Measurements from ENCODE around the gene GPC6.

The GPC6 gene

GRCh38 chr13:94192431-94192975 is 965.9 kb downstream of the GPC6 start:
- no peak for DNase-seq (ENCODE audit: low read depth, low spot score)
- CTCF ChIA-PET: interaction anchor here (1.0 to 2.2 kb wide), 11 partner anchors 8 to 1282 kb away, joined by 3 to 11 read pairs (median 4); no protein-coding TSS in a partner anchor

GRCh38 chr13:94195715-94196114 is 969.1 kb downstream of the GPC6 start:
- CTCF ChIA-PET: interaction anchor here (0.8 kb wide), 1 partner anchor 166 kb away, joined by 4 read pairs; no protein-coding TSS in a partner anchor

More at GRCh38 chr13:94192431-94192975, 965.9 kb downstream of the GPC6 start:
- POLR2A ChIA-PET: no interaction called here
- no peak overlapping the region for H3K4me3 ChIP-seq (ENCODE audit: low read depth, low read length)
- peak; percentile 57 for TF ChIP-seq CTCF (IDR thresholded peaks at IDR 0.05; ENCODE audit: insufficient read depth, low read length, missing control alignments)

GRCh38 chr13:94196413-94196812 is 969.8 kb downstream of the GPC6 start:
- no peak for DNase-seq (ENCODE audit: low read depth, low spot score)
- no peak for TF ChIP-seq CTCF (IDR thresholded peaks at IDR 0.05; ENCODE audit: insufficient read depth, low read length, missing control alignments)
- no peak overlapping the region for H3K4me3 ChIP-seq (ENCODE audit: low read depth, low read length)
- CTCF ChIA-PET: interaction anchor here (1.3 kb wide), 1 partner anchor 9 kb away, joined by 3 read pairs; no protein-coding TSS in a partner anchor
- POLR2A ChIA-PET: no interaction called here

More at GRCh38 chr13:94195715-94196114, 969.1 kb downstream of the GPC6 start:
- DNase-seq (ENCODE audit: low read depth, low spot score): peak; percentile 67
- TF ChIP-seq CTCF (IDR thresholded peaks at IDR 0.05; ENCODE audit: insufficient read depth, low read length, missing control alignments): no peak
- POLR2A ChIA-PET: no interaction called here
- H3K4me3 ChIP-seq (ENCODE audit: low read depth, low read length): no peak overlapping the region

GRCh38 chr13:94198681-94199080 is 972.1 kb downstream of the GPC6 start:
- TF ChIP-seq CTCF (IDR thresholded peaks at IDR 0.05; ENCODE audit: insufficient read depth, low read length, missing control alignments): no peak
- no peak for DNase-seq (ENCODE audit: low read depth, low spot score)
- CTCF ChIA-PET: interaction anchor here (1.5 kb wide), 1 partner anchor 17 kb away, joined by 3 read pairs; no protein-coding TSS in a partner anchor
- POLR2A ChIA-PET: no interaction called here
- H3K4me3 ChIP-seq (ENCODE audit: low read depth, low read length): no peak overlapping the region

GRCh38 chr13:94199135-94199534 is 972.5 kb downstream of the GPC6 start:
- H3K4me3 ChIP-seq (ENCODE audit: low read depth, low read length): no peak overlapping the region
- no peak for DNase-seq (ENCODE audit: low read depth, low spot score)
- TF ChIP-seq CTCF (IDR thresholded peaks at IDR 0.05; ENCODE audit: insufficient read depth, low read length, missing control alignments): no peak
- ChIA-PET POLR2A (no interaction called here), CTCF (interaction anchor here (1.5 kb wide), 1 partner anchor 16 kb away, joined by 3 read pairs; no protein-coding TSS in a partner anchor)

GRCh38 chr13:94201022-94201421 is 974.4 kb downstream of the GPC6 start:
- POLR2A ChIA-PET: no interaction called here
- CTCF ChIA-PET: no interaction called here
- DNase-seq (ENCODE audit: low read depth, low spot score): no peak
- no peak for TF ChIP-seq CTCF (IDR thresholded peaks at IDR 0.05; ENCODE audit: insufficient read depth, low read length, missing control alignments)
- no peak overlapping the region for H3K4me3 ChIP-seq (ENCODE audit: low read depth, low read length)

All from AG04449 (cell line).